ENCODE measurements around the gene HK1.

HK1 gene

GRCh38 chr10:69242040-69242851 is 36.0 kb upstream of the HK1 start:
- no peaks in the 10 kb centered on the region for H3K4me1 ChIP-seq (ENCODE audit: control insufficient read depth, insufficient read depth, low read length)
- H3K9me3 ChIP-seq (ENCODE audit: control insufficient read depth, insufficient read depth, low read depth, low read length): no peaks in the 10 kb centered on the region
- POLR2A ChIA-PET: no interaction called here
- H3K4me3 ChIP-seq (ENCODE audit: low read depth, low read length): no peak overlapping the region
- CTCF ChIA-PET: interaction anchor here (0.6 to 1.8 kb wide), 3 partner anchors 43 to 387 kb away, joined by 3 to 6 read pairs (median 3); no protein-coding TSS in a partner anchor
- no peaks in the 10 kb centered on the region for H3K36me3 ChIP-seq (ENCODE audit: control insufficient read depth in 2 of 2, insufficient read depth in 1 of 2, low read length in 2 of 2)
- peak; percentile 44; the same call in 1 of the 2 replicates for TF ChIP-seq ZNF10 (tag by site-specific recombination; IDR thresholded peaks at IDR 0.05)
- TF ChIP-seq, protein P1, sequence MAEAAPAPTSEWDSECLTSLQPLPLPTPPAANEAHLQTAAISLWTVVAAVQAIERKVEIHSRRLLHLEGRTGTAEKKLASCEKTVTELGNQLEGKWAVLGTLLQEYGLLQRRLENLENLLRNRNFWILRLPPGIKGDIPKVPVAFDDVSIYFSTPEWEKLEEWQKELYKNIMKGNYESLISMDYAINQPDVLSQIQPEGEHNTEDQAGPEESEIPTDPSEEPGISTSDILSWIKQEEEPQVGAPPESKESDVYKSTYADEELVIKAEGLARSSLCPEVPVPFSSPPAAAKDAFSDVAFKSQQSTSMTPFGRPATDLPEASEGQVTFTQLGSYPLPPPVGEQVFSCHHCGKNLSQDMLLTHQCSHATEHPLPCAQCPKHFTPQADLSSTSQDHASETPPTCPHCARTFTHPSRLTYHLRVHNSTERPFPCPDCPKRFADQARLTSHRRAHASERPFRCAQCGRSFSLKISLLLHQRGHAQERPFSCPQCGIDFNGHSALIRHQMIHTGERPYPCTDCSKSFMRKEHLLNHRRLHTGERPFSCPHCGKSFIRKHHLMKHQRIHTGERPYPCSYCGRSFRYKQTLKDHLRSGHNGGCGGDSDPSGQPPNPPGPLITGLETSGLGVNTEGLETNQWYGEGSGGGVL (tag by site-specific recombination; IDR thresholded peaks at IDR 0.05): no peak
- H3K27ac ChIP-seq (ENCODE audit: extremely low read depth, low read depth, low read length): no peak overlapping the region

- H3K27ac ChIP-seq (ENCODE audit: extremely low read depth, low read depth, low read length): no peak overlapping the region
- ChIA-PET POLR2A (interaction anchor here (0.7 kb wide), 1 partner anchor 63 kb away, joined by 3 read pairs; no protein-coding TSS in a partner anchor), CTCF (interaction anchor here (0.6 to 1.8 kb wide), 5 partner anchors 19 to 457 kb away, joined by 3 to 6 read pairs (median 3); no protein-coding TSS in a partner anchor)
- TF ChIP-seq ZNF514 (tag by site-specific recombination; IDR thresholded peaks at IDR 0.05) (no peak), GLI2 (tag by site-specific recombination; IDR thresholded peaks at IDR 0.05; ENCODE audit: borderline replicate concordance, low read depth) (no peak), ZNF473 (tag by site-specific recombination; IDR thresholded peaks at IDR 0.05) (no peak), ZNF768 (tag by site-specific recombination; IDR thresholded peaks at IDR 0.05) (no peak), ZNF19 (tag by site-specific recombination; IDR thresholded peaks at IDR 0.05; ENCODE audit: low read depth) (no peak), ZNF48 (tag by site-specific recombination; IDR thresholded peaks at IDR 0.05) (no peak), ZIC2 (tag by site-specific recombination; IDR thresholded peaks at IDR 0.05) (peak; percentile 10; the same call in 1 of the 2 replicates)
- no peaks in the 10 kb centered on the region for H3K9me3 ChIP-seq (ENCODE audit: control insufficient read depth, insufficient read depth, low read depth, low read length)
- no peaks in the 10 kb centered on the region for H3K4me1 ChIP-seq (ENCODE audit: control insufficient read depth, insufficient read depth, low read length)
- no peak overlapping the region for H3K4me3 ChIP-seq (ENCODE audit: low read depth, low read length)
- H3K36me3 ChIP-seq (ENCODE audit: control insufficient read depth in 2 of 2, insufficient read depth in 1 of 2, low read length in 2 of 2): no peaks in the 10 kb centered on the region
These were observed 35.5 kb upstream of the HK1 start for GRCh38 chr10:69242852-69243212.

DNA sequence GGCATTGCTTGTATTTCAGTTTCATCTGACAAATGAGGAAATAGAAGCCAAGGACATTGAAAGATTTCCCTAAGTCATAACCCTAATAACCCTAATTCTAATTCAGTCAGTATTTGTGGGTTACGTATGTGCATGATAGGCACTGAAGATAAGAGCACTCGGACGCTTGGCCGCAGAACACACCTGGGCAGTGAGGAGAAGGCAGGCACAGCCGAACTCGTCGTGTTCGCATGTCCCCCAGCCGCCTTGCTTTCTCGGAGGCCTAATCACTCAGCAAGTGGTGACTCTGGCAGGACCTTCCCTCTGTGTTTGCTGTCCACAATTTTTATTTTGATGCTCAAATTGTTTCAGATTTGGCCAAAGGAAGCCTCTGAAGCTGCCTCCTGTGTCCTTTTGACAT is 34.5 kb upstream of the HK1 start:
- H3K9me3 ChIP-seq (ENCODE audit: control insufficient read depth, insufficient read depth, low read depth, low read length): no peaks in the 10 kb centered on the region
- H3K27ac ChIP-seq (ENCODE audit: extremely low read depth, low read depth, low read length): no peak overlapping the region
- ChIA-PET CTCF (interaction anchor here (0.6 to 0.8 kb wide), 2 partner anchors 20 to 149 kb away, joined by 3 to 4 read pairs; no protein-coding TSS in a partner anchor), POLR2A (no interaction called here)
- no peaks in the 10 kb centered on the region for H3K4me1 ChIP-seq (ENCODE audit: control insufficient read depth, insufficient read depth, low read length)
- TF ChIP-seq ZNF292 (tag by site-specific recombination; IDR thresholded peaks at IDR 0.05; ENCODE audit: borderline replicate concordance, low read depth) (no peak), ZFP37 (tag by site-specific recombination; IDR thresholded peaks at IDR 0.05) (no peak), ZNF529 (tag by site-specific recombination; IDR thresholded peaks at IDR 0.05; ENCODE audit: insufficient replicate concordance) (no peak), ZFHX2 (tag by site-specific recombination; conservative IDR thresholded peaks at IDR 0.05) (no peak), ZNF548 (tag by site-specific recombination; IDR thresholded peaks at IDR 0.05) (no peak)
- TF ChIP-seq, protein P2, sequence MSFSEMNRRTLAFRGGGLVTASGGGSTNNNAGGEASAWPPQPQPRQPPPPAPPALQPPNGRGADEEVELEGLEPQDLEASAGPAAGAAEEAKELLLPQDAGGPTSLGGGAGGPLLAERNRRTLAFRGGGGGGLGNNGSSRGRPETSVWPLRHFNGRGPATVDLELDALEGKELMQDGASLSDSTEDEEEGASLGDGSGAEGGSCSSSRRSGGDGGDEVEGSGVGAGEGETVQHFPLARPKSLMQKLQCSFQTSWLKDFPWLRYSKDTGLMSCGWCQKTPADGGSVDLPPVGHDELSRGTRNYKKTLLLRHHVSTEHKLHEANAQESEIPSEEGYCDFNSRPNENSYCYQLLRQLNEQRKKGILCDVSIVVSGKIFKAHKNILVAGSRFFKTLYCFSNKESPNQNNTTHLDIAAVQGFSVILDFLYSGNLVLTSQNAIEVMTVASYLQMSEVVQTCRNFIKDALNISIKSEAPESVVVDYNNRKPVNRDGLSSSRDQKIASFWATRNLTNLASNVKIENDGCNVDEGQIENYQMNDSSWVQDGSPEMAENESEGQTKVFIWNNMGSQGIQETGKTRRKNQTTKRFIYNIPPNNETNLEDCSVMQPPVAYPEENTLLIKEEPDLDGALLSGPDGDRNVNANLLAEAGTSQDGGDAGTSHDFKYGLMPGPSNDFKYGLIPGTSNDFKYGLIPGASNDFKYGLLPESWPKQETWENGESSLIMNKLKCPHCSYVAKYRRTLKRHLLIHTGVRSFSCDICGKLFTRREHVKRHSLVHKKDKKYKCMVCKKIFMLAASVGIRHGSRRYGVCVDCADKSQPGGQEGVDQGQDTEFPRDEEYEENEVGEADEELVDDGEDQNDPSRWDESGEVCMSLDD (tag by site-specific recombination; IDR thresholded peaks at IDR 0.05): no peak
- TF ChIP-seq, protein P3, sequence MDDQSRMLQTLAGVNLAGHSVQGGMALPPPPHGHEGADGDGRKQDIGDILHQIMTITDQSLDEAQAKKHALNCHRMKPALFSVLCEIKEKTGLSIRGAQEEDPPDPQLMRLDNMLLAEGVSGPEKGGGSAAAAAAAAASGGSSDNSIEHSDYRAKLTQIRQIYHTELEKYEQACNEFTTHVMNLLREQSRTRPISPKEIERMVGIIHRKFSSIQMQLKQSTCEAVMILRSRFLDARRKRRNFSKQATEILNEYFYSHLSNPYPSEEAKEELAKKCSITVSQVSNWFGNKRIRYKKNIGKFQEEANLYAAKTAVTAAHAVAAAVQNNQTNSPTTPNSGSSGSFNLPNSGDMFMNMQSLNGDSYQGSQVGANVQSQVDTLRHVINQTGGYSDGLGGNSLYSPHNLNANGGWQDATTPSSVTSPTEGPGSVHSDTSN (CRISPR knock-in tag; IDR thresholded peaks at IDR 0.05): no peak
- TF ChIP-seq, protein P4, sequence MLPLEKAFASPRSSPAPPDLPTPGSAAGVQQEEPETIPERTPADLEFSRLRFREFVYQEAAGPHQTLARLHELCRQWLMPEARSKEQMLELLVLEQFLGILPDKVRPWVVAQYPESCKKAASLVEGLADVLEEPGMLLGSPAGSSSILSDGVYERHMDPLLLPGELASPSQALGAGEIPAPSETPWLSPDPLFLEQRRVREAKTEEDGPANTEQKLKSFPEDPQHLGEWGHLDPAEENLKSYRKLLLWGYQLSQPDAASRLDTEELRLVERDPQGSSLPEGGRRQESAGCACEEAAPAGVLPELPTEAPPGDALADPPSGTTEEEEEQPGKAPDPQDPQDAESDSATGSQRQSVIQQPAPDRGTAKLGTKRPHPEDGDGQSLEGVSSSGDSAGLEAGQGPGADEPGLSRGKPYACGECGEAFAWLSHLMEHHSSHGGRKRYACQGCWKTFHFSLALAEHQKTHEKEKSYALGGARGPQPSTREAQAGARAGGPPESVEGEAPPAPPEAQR (tag by site-specific recombination; IDR thresholded peaks at IDR 0.05): no peak
- H3K4me3 ChIP-seq (ENCODE audit: low read depth, low read length): no peak overlapping the region
- no peaks in the 10 kb centered on the region for H3K36me3 ChIP-seq (ENCODE audit: control insufficient read depth in 2 of 2, insufficient read depth in 1 of 2, low read length in 2 of 2)

Measured in HEK293 (cell line).